Thyroid gland (tissue), 4 donors: Measurements from ENCODE around the gene CASS4. TPM values are rescaled to one million over a fixed set of nuclear protein-coding genes. Genes with fewer than 3 reads are reported as not detected.

Experiments used
- DNase-seq, 2 donors: peaks; one replicate each; pipeline ENCODE4 v3.0.0-alpha.2; 2019
- H3K27ac ChIP-seq, 3 donors: fragments of 200-600 bp; sonication (generic); 1 replicate in 2 of 3; 2 replicates in 1 of 3; pipeline ENCODE4 v1.5.1; 2016 to 2019; ENCODE audit warnings: mild to moderate bottlenecking in 1 of 3, moderate library complexity in 1 of 3
- H3K27me3 ChIP-seq: fragments of 200-600 bp; sonication (generic); one replicate; pipeline ENCODE4 v1.5.1; 2019
- H3K36me3 ChIP-seq, 2 donors: fragments of 200-600 bp; sonication (generic); one replicate each; pipeline ENCODE4 v1.5.1; 2016 to 2019
- H3K4me1 ChIP-seq, 2 donors: fragments of 200-600 bp; sonication (generic); one replicate each; pipeline ENCODE4 v1.5.1; 2017 to 2019
- H3K4me3 ChIP-seq, 3 donors: fragments of 200-600 bp; sonication (generic); replicated peaks in 1 of 3; 1 replicate in 2 of 3; 2 replicates in 1 of 3; pipeline ENCODE4 v1.5.1; 2016; ENCODE audit warnings: mild to moderate bottlenecking in 1 of 3
- H3K9me3 ChIP-seq: fragments of 200-600 bp; sonication (generic); one replicate; pipeline ENCODE4 v1.5.1; 2017
- POLR2A ChIP-seq, 2 donors: fragments of 450-650 bp; IDR thresholded peaks; one replicate each; pipeline ENCODE4 v1.6.1; 2017; ENCODE audit warnings: antibody characterized with exemption in 2 of 2, mild to moderate bottlenecking in 2 of 2, moderate library complexity in 1 of 2
- WGBS, 2 donors: methylation state at CpG; one replicate each; pipeline ENCODE4 v1.1.5; 2017; 5-methylcytosine and 5-hydroxymethylcytosine counted together
- intact Hi-C: fragments of 100-400 bp; cut with DNase I; formaldehyde crosslinking; loops from one replicate; pipeline ENCODE4 v1.15.1; 2023
- total RNA-seq, 4 donors: library from RNA; depleted of rRNA; stranded (reverse); fragments of >200 nt; gene quantifications; one replicate each; pipeline ENCODE4 v1.2.3, GENCODE V29; 2016
- TF ChIP-seq, protein P1 (sequence below), 6 experiments: fragments of 200-600 bp in 3 of 6; fragments of 450-650 bp in 3 of 6; sonication (generic) in 3 of 6; IDR thresholded peaks; one replicate each; pipeline ENCODE4 v1.5.1; 2016 to 2019; ENCODE audit warnings: antibody characterized with exemption in 6 of 6, mild to moderate bottlenecking in 2 of 6, inconsistent platforms in 1 of 6, moderate library complexity in 1 of 6

CASS4 gene
- total RNA-seq, 4 donors from 2014 or later, result 0.22 to 1.6 (median 1.0) TPM

DNA sequence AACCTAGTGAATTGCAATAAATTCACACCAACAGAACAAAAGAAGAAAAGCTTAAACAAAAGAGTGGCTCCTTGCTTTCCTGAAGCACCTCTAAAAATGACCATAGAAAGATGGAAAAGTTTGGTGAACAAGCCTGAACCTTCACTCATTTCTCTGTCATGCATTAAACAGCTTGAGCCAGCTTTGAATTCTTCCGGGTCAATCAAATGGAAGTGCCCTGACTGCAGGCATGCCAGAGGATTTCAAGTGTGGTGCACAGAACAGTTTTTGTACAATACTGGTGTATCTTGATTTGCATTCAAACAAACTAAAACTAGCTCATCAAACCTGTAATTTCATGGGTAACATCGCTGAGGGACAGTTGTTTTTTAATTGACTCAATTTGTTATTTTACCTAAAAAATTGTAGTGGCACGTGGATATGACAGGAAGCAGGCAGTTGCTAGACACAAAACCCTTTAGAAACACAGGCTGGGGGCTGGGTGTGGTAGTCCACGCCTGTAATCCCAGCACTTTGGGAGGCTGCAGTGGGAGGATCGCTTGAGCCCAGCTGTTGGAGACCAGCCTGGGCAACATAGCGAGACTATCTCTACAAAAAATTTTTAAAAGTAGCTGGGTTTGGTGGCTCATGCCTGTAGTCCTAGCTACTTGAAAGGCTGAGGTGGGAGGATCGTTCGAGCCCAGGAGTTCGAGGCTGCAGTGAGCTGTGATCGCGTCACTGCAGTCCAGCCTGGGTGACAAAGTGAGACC is 9.1 kb downstream of the CASS4 start:
- Histone ChIP-seq H3K27ac (no peak overlapping the region), H3K4me3 (no peak overlapping the region), H3K9me3 (no peaks in the 10 kb centered on the region), H3K4me1 (no peaks in the 10 kb centered on the region), H3K27me3 (no peaks in the 10 kb centered on the region), H3K36me3 (no peaks in the 10 kb centered on the region)
- no peak for DNase-seq
- TF ChIP-seq, protein P1, sequence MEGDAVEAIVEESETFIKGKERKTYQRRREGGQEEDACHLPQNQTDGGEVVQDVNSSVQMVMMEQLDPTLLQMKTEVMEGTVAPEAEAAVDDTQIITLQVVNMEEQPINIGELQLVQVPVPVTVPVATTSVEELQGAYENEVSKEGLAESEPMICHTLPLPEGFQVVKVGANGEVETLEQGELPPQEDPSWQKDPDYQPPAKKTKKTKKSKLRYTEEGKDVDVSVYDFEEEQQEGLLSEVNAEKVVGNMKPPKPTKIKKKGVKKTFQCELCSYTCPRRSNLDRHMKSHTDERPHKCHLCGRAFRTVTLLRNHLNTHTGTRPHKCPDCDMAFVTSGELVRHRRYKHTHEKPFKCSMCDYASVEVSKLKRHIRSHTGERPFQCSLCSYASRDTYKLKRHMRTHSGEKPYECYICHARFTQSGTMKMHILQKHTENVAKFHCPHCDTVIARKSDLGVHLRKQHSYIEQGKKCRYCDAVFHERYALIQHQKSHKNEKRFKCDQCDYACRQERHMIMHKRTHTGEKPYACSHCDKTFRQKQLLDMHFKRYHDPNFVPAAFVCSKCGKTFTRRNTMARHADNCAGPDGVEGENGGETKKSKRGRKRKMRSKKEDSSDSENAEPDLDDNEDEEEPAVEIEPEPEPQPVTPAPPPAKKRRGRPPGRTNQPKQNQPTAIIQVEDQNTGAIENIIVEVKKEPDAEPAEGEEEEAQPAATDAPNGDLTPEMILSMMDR (IDR thresholded peaks at IDR 0.05), result no peak
- TF ChIP-seq POLR2A (IDR thresholded peaks at IDR 0.05), result no peak
- intact Hi-C loops, result no loop called here
- WGBS, 2 donors, result 77 to 82% methylated on average over 11 of the region's 11 CpGs

DNA sequence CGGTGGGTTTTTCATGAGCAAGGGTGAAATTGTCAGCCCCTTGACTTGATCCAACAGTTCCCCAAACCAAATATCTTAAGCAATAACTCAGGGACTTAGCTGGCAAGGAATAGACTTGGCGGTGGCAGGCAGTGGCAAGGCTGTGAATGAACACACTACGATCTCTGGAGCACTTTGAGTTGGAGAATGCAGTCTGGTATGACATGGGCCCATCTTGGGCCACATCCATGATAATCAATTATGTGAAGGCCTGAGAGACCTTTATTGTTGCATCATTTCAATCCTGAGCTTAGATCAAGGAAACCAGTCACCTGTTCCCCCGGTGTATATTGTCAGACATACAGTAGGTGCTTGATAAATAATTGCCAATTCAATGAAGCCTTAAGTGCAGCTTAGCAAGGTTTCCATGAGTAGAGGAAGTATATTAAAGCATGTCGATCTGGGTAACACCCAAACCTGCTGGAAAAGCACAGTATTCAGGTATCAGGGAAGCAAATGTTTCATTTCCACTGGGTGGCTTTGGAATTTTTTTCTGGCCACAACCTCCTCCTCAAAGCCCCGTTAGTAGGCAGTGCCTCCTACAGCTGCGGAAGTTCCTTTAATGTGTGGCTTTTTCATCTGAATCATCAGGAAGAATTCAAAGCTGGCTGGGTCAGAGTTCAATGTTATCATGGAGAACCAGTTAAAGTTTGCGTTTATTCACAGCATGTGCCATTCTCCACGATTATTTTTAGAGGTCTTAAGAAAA is 10.2 kb downstream of the CASS4 start:
- H3K9me3 ChIP-seq, result no peaks in the 10 kb centered on the region
- H3K4me1 ChIP-seq, result no peaks in the 10 kb centered on the region
- TF ChIP-seq, protein P1 (IDR thresholded peaks at IDR 0.05), result no peak
- no peak for TF ChIP-seq POLR2A (IDR thresholded peaks at IDR 0.05)
- no peaks in the 10 kb centered on the region for H3K27me3 ChIP-seq
- H3K27ac ChIP-seq, result no peak overlapping the region
- no peaks in the 10 kb centered on the region for H3K36me3 ChIP-seq
- WGBS, 2 donors, result 61 to 67% methylated on average over 9 of the region's 9 CpGs
- no peak for DNase-seq
- H3K4me3 ChIP-seq, result no peak overlapping the region
- intact Hi-C loops, result no loop called here

DNA sequence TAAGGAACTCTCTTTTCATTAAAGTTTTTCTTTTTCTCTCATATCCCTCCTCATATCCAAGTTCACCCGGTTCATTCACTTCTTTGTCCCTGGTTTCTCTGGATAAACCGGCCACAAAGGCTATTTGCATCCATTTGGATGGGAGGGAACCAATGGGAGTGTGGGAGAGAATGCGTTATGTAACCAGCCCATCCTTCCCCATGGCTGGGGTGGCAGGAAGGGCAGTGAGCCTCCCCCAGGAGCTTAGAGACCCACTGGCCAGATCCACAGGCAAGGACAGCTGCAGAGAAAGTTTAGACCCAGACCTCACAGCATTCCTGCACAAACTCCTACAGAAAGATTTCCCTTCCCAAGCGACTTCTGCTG is 10.7 kb downstream of the CASS4 start:
- 48 to 51% methylated on average over 4 of the region's 4 CpGs for WGBS, 2 donors
- intact Hi-C loops, result no loop called here
- Histone ChIP-seq H3K27ac (no peak overlapping the region), H3K9me3 (no peaks in the 10 kb centered on the region), H3K27me3 (no peaks in the 10 kb centered on the region), H3K4me1 (no peaks in the 10 kb centered on the region), H3K4me3 (no peak overlapping the region), H3K36me3 (no peaks in the 10 kb centered on the region)
- DNase-seq, result no peak
- TF ChIP-seq, protein P1 (IDR thresholded peaks at IDR 0.05), result no peak
- no peak for TF ChIP-seq POLR2A (IDR thresholded peaks at IDR 0.05)

DNA sequence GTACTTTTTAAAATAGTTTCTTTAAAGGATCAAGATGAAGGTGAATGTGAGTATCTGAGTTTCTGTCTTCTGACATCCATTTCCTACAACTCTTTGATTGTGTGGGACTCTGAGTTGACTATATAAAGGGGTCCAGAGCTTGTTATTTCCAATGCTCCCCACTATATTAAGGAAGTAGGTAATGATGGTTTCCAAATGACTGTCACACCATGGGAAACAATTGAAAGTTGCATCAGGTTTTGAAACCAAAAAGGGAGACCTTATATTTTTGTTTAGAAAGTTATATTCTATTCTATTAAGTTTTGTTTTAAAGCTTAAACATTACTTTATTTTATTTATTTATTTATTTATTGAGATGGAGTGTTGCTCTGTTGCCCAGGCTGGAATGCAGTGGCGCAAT is 11.2 kb downstream of the CASS4 start:
- WGBS, 2 donors, result 94 to 100% methylated on average over 1 of the region's 1 CpG
- H3K27me3 ChIP-seq, result no peaks in the 10 kb centered on the region
- no peaks in the 10 kb centered on the region for H3K4me1 ChIP-seq
- TF ChIP-seq, protein P1 (IDR thresholded peaks at IDR 0.05), result no peak
- TF ChIP-seq POLR2A (IDR thresholded peaks at IDR 0.05), result no peak
- intact Hi-C loops, result no loop called here
- no peak for DNase-seq
- H3K9me3 ChIP-seq, result no peaks in the 10 kb centered on the region
- H3K27ac ChIP-seq, result no peak overlapping the region
- H3K4me3 ChIP-seq, result no peak overlapping the region
- no peaks in the 10 kb centered on the region for H3K36me3 ChIP-seq

DNA sequence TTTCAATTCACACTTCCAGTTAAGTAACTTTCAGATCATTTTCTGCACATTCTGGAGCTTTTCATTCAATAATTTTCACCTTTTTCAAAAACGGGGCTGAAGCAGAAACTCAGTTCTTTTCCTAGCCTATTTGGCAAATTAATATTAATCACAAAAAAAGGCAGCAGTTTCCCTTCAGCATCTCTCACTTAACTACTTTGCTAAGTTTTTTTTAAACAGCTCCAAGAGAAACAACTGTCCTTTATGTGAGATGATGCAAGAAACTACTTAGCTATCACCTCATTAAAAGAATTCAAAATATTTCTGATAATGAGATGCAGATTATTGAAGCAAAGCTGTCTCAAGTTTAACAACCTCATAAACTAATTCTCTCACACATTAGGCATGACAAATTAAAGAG is 11.8 kb downstream of the CASS4 start:
- Histone ChIP-seq H3K27me3 (no peaks in the 10 kb centered on the region), H3K9me3 (no peaks in the 10 kb centered on the region), H3K27ac (no peak overlapping the region), H3K4me3 (no peak overlapping the region), H3K36me3 (no peaks in the 10 kb centered on the region), H3K4me1 (no peaks in the 10 kb centered on the region)
- intact Hi-C loops, result no loop called here
- TF ChIP-seq, protein P1 (IDR thresholded peaks at IDR 0.05), result no peak
- TF ChIP-seq POLR2A (IDR thresholded peaks at IDR 0.05), result no peak
- WGBS, 2 donors, result 57 to 65% methylated on average over 1 of the region's 1 CpG
- no peak for DNase-seq
